Prostate gland (tissue), 2 donors: Measurements from ENCODE around the gene CWF19L2.
A peak's percentile ranks its signal among the peaks of the same experiment; 100 is the strongest.

ENCODE experiments used
- POLR2A ChIP-seq: fragments of 450-650 bp; IDR thresholded peaks from one replicate; pipeline ENCODE4 v1.6.1; 2016; ENCODE audit warnings: antibody characterized with exemption, mild to moderate bottlenecking
- POLR2AphosphoS5 ChIP-seq: sonication (generic); formaldehyde crosslinking; IDR thresholded peaks from one replicate; pipeline ENCODE4 v1.6.1; 2017; ENCODE audit warnings: antibody characterized with exemption
- TF ChIP-seq, protein P1 (sequence below), 4 experiments: fragments of 200-600 bp in 2 of 4; fragments of 450-650 bp in 2 of 4; sonication (generic) in 2 of 4; IDR thresholded peaks; 1 replicate in 3 of 4; 2 replicates in 1 of 4; pipeline ENCODE4 v1.5.1; 2016 to 2019; ENCODE audit warnings: antibody characterized with exemption in 4 of 4, mild to moderate bottlenecking in 2 of 4, moderate library complexity in 2 of 4

GRCh38 chr11:107467696-107468095 is 10.1 kb upstream of the CWF19L2 start:
- TF ChIP-seq, protein P1, sequence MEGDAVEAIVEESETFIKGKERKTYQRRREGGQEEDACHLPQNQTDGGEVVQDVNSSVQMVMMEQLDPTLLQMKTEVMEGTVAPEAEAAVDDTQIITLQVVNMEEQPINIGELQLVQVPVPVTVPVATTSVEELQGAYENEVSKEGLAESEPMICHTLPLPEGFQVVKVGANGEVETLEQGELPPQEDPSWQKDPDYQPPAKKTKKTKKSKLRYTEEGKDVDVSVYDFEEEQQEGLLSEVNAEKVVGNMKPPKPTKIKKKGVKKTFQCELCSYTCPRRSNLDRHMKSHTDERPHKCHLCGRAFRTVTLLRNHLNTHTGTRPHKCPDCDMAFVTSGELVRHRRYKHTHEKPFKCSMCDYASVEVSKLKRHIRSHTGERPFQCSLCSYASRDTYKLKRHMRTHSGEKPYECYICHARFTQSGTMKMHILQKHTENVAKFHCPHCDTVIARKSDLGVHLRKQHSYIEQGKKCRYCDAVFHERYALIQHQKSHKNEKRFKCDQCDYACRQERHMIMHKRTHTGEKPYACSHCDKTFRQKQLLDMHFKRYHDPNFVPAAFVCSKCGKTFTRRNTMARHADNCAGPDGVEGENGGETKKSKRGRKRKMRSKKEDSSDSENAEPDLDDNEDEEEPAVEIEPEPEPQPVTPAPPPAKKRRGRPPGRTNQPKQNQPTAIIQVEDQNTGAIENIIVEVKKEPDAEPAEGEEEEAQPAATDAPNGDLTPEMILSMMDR (IDR thresholded peaks at IDR 0.05) = no peak
- TF ChIP-seq POLR2AphosphoS5 (peak; percentile 5), POLR2A (no peak)
